HFF-Myc (cell line): ENCODE measurements around the gene MYO9A.

ENCODE experiments used
- DNase-seq: peaks from one replicate; pipeline ENCODE4 v3.0.0-alpha.2; 2011; ENCODE audit warnings: low read depth; ENCODE audit errors: extremely low read depth
- H3K4me3 ChIP-seq: replicated peaks from 2 replicates; pipeline ENCODE4 v1.5.1; 2011; ENCODE audit warnings: low read depth, mild to moderate bottlenecking, control low read depth, low read length
- CTCF ChIP-seq: IDR thresholded peaks from 2 replicates; pipeline ENCODE4 v1.5.1; 2012; ENCODE audit warnings: mild to moderate bottlenecking, low read depth, low read length, control low read depth; ENCODE audit errors: missing control alignments

Gene MYO9A

GRCh38 chr15:72098040-72098439 is 19.9 kb downstream of the MYO9A start:
- H3K4me3 ChIP-seq: no peak overlapping the region
- no peak for TF ChIP-seq CTCF
- DNase-seq: no peak

- TF ChIP-seq CTCF: no peak
- H3K4me3 ChIP-seq: no peak overlapping the region
- DNase-seq: no peak
Observed at GRCh38 chr15:72096796-72097195, 21.2 kb downstream of the MYO9A start.

- DNase-seq: no peak
- TF ChIP-seq CTCF: no peak
- no peak overlapping the region for H3K4me3 ChIP-seq
Observed at GRCh38 chr15:72092691-72093090, 25.3 kb downstream of the MYO9A start.

- DNase-seq: no peak
- no peak overlapping the region for H3K4me3 ChIP-seq
- no peak for TF ChIP-seq CTCF
Observed at GRCh38 chr15:72092006-72092405, 25.9 kb downstream of the MYO9A start.

GRCh38 chr15:72086920-72087648 is 30.9 kb downstream of the MYO9A start:
- no peak for DNase-seq
- H3K4me3 ChIP-seq: no peak overlapping the region
- TF ChIP-seq CTCF: no peak

- TF ChIP-seq CTCF: no peak
- H3K4me3 ChIP-seq: no peak overlapping the region
- no peak for DNase-seq
Observed at GRCh38 chr15:72086010-72086697, 31.8 kb downstream of the MYO9A start.
